Small intestine (tissue), 7 donors: ENCODE results near the gene CAPZA3. TPM values are rescaled to one million over a fixed set of nuclear protein-coding genes. Genes with fewer than 3 reads are reported as not detected.

ENCODE experiments used
- DNase-seq, 2 donors: peaks; one replicate each; pipeline versions ENCODE4 v3.0.0 to v3.0.0-alpha.2; 2013
- FAIRE-seq: peaks from 2 replicates; lab custom pipeline; 2012; peaks lifted over from hg19 to GRCh38; lab: Jason Lieb, UNC
- H3K27ac ChIP-seq, 3 donors: one replicate each; pipeline ENCODE4 v1.5.1; 2013; ENCODE audit warnings: low read length in 2 of 3, mild to moderate bottlenecking in 2 of 3, control low read depth in 1 of 3, inconsistent platforms in 1 of 3, low read depth in 1 of 3, moderate library complexity in 1 of 3
- H3K27me3 ChIP-seq, 3 donors: one replicate each; pipeline ENCODE4 v1.6.1; 2013; ENCODE audit warnings: low read length in 3 of 3, inconsistent platforms in 1 of 3; ENCODE audit not compliant: control insufficient read depth in 3 of 3, insufficient read depth in 3 of 3
- H3K36me3 ChIP-seq, 3 donors: one replicate each; pipeline ENCODE4 v1.6.1; 2013; ENCODE audit warnings: low read length in 3 of 3, inconsistent platforms in 1 of 3, low read depth in 1 of 3, mild to moderate bottlenecking in 1 of 3, moderate library complexity in 1 of 3; ENCODE audit not compliant: control insufficient read depth in 3 of 3, insufficient read depth in 2 of 3
- H3K4me1 ChIP-seq, 3 donors: one replicate each; pipeline ENCODE4 v1.6.1; 2013; ENCODE audit warnings: low read length in 2 of 3, inconsistent platforms in 1 of 3, low read depth in 1 of 3, mild to moderate bottlenecking in 1 of 3, moderate library complexity in 1 of 3; ENCODE audit not compliant: control insufficient read depth in 3 of 3, insufficient read depth in 2 of 3
- H3K4me3 ChIP-seq, 3 donors: one replicate each; pipeline ENCODE4 v1.5.1; 2013; ENCODE audit warnings: low read length in 3 of 3, control low read depth in 1 of 3, inconsistent platforms in 1 of 3, low read depth in 1 of 3, mild to moderate bottlenecking in 1 of 3, moderate library complexity in 1 of 3
- H3K9me3 ChIP-seq, 2 donors: one replicate each; pipeline ENCODE4 v1.6.1; 2013; ENCODE audit warnings: low read depth in 1 of 2, low read length in 1 of 2; ENCODE audit not compliant: control insufficient read depth in 2 of 2, insufficient read depth in 1 of 2
- WGBS, 3 donors: extraction: QIAGEN DNeasy Blood & Tissue Kit; methylation state at CpG; one replicate each; pipeline ENCODE4 v1.1.7; 2013; 5-methylcytosine and 5-hydroxymethylcytosine counted together
- polyA plus RNA-seq, 4 donors: library from polyadenylated mRNA; stranded (reverse) in 3 of 4; unstranded in 1 of 4; fragments of 200-250 nt in 3 of 4; fragments of 120-200 nt in 1 of 4; gene quantifications; one replicate each; pipeline versions ENCODE4 v1.2.1 to v1.2.3, GENCODE V29; 2013
- donor health status: healthy with polysubstance abuse.
- donor health status: control.
- donor health status: control.
- donor health status: Bipolar disorder and iron deficiency.
- donor health status: healthy.

CAPZA3 gene
- polyA plus RNA-seq, 4 donors = 0.13 TPM; not detected in 3

GRCh38 chr12:18749386-18749957 is 11.6 kb downstream of the CAPZA3 start:
- Histone ChIP-seq H3K36me3 (no peaks in the 10 kb centered on the region), H3K27ac (no peak overlapping the region), H3K9me3 (no peaks in the 10 kb centered on the region), H3K4me1 (no peaks in the 10 kb centered on the region), H3K27me3 (no peaks in the 10 kb centered on the region), H3K4me3 (no peak overlapping the region)
- 71 to 83% (median 77%) methylated on average over 4 of the region's 4 CpGs for WGBS, 3 donors
- FAIRE-seq (no peak), DNase-seq (no peak)

- DNase-seq = no peak
- no peaks in the 10 kb centered on the region for H3K27me3 ChIP-seq
- no peak overlapping the region for H3K4me3 ChIP-seq
- H3K36me3 ChIP-seq = no peaks in the 10 kb centered on the region
- no peaks in the 10 kb centered on the region for H3K9me3 ChIP-seq
- FAIRE-seq = no peak
- WGBS, 3 donors = 88 to 94% (median 93%) methylated on average over 1 of the region's 1 CpG
- no peaks in the 10 kb centered on the region for H3K4me1 ChIP-seq
- no peak overlapping the region for H3K27ac ChIP-seq
Measured at GRCh38 chr12:18750085-18750484, 12.2 kb downstream of the CAPZA3 start.

DNA sequence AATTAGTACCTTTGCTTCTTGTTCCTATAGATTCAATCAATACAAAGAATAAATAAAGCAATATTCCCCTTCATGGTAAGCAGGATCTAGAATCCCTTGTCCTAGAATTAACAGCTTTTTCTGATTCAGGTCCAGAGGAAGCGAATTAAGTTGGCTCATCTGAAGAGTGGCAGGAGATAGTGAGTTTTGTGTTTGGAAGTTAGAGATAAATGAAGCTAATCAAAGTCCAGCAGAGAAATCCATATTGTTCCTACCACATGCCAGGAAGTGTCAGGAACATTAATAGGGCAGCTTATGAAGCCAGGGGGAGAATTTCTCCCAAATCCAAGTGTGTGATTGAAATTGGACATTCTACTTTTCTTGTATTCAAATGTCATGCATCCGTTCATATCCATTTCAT is 13.9 kb downstream of the CAPZA3 start:
- no peak for FAIRE-seq
- WGBS, 3 donors = 67 to 75% (median 71%) methylated on average over 2 of the region's 2 CpGs
- Histone ChIP-seq H3K36me3 (no peaks in the 10 kb centered on the region), H3K27ac (no peak overlapping the region), H3K9me3 (no peaks in the 10 kb centered on the region), H3K4me3 (no peak overlapping the region), H3K27me3 (no peaks in the 10 kb centered on the region), H3K4me1 (no peaks in the 10 kb centered on the region)
- DNase-seq = peak in 1 of 2 donors; percentile 10

DNA sequence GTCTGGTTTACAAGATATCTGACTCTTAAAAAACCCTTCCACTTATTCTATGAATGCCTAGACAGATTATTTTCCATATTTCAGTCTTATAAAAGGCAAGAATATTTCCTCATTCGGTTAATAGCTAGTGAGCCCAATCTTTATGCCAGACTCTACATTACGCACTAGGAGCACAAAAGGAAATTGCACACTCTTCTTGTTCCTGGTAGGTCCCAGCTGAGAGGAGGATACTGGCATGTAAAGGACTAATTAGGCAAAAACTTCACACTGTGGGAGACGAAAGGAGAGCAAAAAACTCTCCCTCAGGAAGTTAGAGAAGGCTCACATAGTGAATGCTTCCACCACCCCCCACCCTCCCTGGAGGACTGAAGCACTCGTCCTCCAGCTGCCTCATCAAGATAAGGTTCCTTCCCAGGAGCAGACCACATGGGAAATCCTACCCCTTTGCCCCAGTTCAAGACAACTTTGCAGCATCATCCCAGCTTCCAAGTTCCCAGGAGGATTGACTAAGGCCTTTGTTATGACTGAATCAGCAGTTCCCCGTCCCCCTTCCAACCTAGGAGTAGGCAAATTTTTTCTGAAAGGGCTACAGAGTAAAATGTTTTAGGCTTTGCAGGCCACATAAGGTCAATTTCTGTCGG is 14.5 kb downstream of the CAPZA3 start:
- FAIRE-seq = no peak

DNA sequence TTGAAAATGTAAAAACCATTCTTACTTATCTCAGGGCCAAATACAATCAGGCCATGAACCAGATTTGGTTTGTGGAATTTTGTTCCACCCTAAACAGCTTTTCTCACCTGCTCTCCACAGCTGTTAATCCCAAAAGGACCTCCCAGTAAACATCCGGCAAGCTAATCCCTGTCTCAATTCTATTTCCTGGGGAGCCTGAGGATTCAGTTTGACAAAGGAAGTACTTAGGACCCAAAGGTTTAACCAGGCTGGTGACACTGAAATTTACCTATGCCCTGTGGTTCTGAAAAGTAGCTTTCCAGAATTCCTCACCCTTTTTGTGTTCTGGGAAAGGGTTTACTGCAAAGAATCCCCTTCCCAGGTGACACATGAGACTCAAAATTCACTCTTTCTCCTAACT is 15.0 kb downstream of the CAPZA3 start:
- DNase-seq = no peak
- no peak for FAIRE-seq
- WGBS, 3 donors = 75 to 96% (median 92%) methylated on average over 1 of the region's 1 CpG
- H3K4me3 ChIP-seq = no peak overlapping the region
- H3K9me3 ChIP-seq = no peaks in the 10 kb centered on the region
- H3K36me3 ChIP-seq = no peaks in the 10 kb centered on the region
- no peaks in the 10 kb centered on the region for H3K4me1 ChIP-seq
- peak overlapping the region in 1 of 3 donors; percentile 33 for H3K27ac ChIP-seq
- H3K27me3 ChIP-seq = no peaks in the 10 kb centered on the region

More for the DNA sequence above, 14.5 kb downstream of the CAPZA3 start:
- H3K27me3 ChIP-seq = no peaks in the 10 kb centered on the region
- H3K4me3 ChIP-seq = no peak overlapping the region
- no peaks in the 10 kb centered on the region for H3K36me3 ChIP-seq
- DNase-seq = no peak
- no peak overlapping the region for H3K27ac ChIP-seq
- no peaks in the 10 kb centered on the region for H3K4me1 ChIP-seq
- WGBS, 3 donors = 49 to 75% (median 64%) methylated on average over 6 of the region's 6 CpGs
- no peaks in the 10 kb centered on the region for H3K9me3 ChIP-seq

DNA sequence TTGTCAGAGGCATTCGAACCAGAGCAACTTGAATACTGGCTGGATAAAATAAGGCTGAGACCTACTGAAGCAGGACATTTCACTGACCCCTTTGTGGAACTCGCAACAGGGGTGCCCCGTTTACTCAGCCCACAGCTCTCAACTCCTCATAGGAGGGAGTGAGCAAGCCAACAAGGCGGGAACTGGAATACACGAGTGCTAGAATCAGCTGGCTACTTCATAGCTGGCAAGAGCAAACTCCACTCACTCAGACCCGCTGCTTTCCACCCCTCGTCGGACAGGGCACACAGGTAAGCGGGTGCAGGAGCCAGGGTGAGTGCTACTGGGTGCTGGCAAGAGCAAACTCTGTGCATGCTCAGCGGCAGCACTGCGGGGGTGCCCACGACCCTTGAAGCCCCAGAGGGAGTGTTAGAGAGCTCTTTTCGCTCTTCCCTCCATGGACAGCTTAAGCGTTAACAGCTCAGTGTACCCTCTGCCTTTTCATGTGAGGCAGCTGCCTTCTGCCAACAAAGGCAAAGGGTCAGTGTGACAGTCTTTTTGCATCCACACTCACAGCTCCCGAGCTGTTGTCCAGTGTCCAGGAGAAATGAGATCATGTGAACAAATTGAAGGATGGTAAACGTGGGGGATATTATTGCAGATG is 15.7 kb downstream of the CAPZA3 start:
- DNase-seq = no peak
- H3K4me1 ChIP-seq = no peaks in the 10 kb centered on the region
- FAIRE-seq = no peak
- H3K9me3 ChIP-seq = no peaks in the 10 kb centered on the region
- no peaks in the 10 kb centered on the region for H3K36me3 ChIP-seq
- H3K4me3 ChIP-seq = no peak overlapping the region
- no peaks in the 10 kb centered on the region for H3K27me3 ChIP-seq
- WGBS, 3 donors = 64 to 77% (median 70%) methylated on average over 16 of the region's 16 CpGs
- H3K27ac ChIP-seq = no peak overlapping the region

DNA sequence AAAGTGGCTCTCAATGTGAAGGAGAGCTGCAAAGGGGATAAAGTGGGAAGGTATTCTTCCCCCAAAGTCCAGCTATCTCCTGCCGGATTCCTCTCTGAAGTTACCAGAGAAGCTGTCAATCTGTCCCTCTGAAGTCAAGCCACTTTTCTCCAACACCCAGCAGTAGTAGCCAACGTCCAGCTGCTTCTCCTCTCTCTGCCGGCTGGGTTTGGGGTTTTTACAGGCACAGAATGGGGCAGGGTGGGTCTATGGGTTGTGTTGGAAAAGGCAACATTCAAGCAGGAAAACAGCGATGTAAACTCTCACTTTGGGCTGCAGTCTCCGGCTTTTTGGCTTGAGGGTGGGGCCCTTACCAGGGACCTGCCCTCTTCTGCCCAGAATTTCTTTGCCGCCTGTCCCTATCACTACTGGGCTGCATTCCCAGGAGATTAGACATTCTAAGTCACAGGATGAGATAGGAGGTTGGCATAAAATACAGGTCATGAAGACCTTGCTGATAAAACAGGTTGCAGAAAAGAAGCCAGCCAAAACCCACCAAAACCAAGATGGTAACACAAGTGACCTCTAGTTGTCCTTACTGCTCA is 16.3 kb downstream of the CAPZA3 start:
- no peaks in the 10 kb centered on the region for H3K36me3 ChIP-seq
- H3K9me3 ChIP-seq = no peaks in the 10 kb centered on the region
- H3K4me3 ChIP-seq = no peak overlapping the region
- H3K4me1 ChIP-seq = no peaks in the 10 kb centered on the region
- FAIRE-seq (no peak), DNase-seq (no peak)
- H3K27ac ChIP-seq = no peak overlapping the region
- no peaks in the 10 kb centered on the region for H3K27me3 ChIP-seq
- 61 to 75% (median 73%) methylated on average over 6 of the region's 6 CpGs for WGBS, 3 donors

DNA sequence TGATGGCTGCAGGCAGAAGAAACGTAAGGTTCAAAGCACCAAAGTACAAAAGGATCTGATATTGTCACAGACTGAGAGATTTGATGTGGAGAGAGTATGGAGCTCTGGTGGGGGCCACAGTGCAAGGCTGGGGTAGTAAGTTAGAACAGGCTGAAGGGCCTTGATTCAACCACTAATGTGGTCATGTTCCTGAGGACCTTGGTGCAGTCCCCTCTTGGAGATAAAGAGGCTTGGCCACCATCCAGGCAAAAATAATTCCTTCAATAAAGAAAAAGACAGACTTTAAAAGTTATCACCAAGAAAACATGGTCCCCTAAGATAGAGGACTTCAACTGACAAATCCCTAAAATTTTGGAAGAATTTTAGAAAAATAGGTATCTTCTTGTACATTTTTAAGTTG is 17.4 kb downstream of the CAPZA3 start:
- 68 to 82% (median 79%) methylated on average over 1 of the region's 1 CpG for WGBS, 3 donors
- no peaks in the 10 kb centered on the region for H3K9me3 ChIP-seq
- H3K27me3 ChIP-seq = no peaks in the 10 kb centered on the region
- no peak overlapping the region for H3K4me3 ChIP-seq
- no peaks in the 10 kb centered on the region for H3K4me1 ChIP-seq
- H3K27ac ChIP-seq = no peak overlapping the region
- DNase-seq (no peak), FAIRE-seq (no peak)
- no peaks in the 10 kb centered on the region for H3K36me3 ChIP-seq
